HG03064 (cell line): ENCODE measurements around the gene CHN1.

Experiments
- ATAC-seq: cut with Tn5 transposase; IDR thresholded peaks from one replicate; pipeline ENCODE4 v1.9.1; 2021; ENCODE audit warnings: low read depth; ENCODE audit not compliant: unreplicated experiment

The CHN1 gene

DNA sequence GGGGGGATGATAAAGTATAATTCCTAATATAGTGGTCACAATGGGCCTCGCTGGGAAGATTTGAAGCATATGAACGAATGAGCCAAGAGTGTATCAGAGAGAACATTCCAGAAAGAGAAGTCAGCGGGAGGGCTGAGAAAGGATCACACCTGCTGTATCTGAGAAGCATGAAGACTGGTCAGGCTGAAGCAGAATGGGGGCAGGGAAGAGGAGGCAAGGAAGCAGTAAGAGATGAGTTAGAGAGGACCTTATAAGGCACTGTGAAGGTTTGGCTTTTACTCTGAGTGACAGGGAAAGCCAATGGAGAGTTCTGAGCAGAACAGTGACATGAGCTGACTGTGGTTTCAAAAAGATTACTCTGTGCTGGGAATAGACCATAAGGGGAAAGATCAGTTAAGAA, 73.5 kb downstream of the CHN1 start:
- ATAC-seq = no peak

DNA sequence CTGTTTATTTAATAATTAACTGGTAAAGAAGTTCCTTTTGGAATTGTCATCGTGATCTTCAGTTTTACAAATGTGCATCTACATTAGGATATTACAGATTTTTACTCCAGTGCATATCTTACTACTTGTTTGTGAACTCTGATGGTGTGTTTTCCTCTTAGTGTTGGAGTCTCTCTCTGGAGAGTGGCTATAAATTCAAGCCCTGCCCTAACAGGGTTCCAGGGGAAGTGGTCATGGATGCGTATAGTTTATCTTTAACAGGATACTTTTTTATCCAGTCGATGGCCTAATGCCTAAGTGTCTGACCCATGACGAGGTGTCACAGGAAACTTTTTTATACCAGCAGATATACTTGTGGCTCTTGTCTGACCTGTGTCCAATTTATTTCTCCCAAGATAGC, 75.4 kb downstream of the CHN1 start:
- no peak for ATAC-seq

DNA sequence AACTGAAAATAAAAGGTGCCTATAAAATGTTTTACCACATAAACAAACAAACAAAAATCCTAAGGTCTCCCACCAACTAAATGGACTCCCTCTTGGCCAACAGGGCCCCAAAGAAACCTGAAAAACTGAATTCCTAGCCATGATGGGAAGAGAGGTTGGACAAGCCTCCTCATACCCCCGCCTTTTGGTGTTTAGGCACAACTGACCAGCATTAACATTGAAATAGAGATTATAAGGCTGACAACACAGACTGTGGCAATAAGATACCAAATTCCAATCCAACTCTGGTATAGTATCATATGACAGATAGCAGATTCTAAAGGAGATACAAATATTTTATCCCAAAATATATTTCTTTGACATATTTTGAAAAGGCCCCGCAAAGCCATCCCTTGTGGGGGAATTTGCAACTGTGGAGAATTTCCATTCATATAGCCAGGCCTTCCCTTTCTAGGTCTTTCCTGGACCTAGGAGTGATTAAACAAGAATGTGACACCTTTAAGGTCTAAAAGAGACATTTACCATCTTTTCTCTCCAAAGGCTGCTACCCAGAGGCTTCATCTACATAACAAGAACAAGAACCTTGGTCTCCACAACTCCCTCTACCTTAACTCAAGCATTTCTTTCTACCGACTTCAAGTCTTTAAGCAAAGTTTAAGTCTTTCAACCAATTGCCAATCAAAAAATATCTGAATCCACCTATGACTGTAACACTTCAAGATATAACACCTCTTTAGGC, 80.0 kb downstream of the CHN1 start:
- ATAC-seq = no peak

DNA sequence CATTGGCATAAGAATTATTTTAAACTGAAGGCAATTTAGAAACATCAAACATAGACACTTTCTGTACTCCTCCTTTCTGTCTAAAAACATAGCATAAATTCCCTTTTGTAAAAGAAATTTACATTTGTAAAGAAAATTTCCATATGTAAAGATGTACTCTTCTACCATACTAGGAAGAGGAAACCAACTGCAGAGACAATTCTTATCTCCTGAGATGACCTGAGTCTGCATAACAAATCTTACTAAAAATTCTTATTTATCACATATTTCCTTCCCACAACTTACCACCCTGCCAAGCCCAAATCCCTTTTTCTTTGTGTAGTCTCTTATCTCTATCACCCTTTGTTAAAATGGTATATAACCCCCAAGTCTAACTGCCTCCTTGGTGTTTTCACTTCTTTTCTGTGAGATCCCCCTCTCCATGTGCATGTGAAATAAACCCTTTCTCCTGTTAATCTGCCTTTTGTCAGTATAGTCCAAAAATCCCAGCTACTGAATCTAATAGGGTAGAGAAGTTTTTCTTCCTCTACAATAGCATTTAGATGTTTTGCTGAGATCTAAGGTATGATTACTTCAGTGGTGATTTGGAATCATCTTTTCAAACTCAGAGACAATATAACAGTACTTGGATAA, 81.0 kb downstream of the CHN1 start:
- ATAC-seq = no peak

DNA sequence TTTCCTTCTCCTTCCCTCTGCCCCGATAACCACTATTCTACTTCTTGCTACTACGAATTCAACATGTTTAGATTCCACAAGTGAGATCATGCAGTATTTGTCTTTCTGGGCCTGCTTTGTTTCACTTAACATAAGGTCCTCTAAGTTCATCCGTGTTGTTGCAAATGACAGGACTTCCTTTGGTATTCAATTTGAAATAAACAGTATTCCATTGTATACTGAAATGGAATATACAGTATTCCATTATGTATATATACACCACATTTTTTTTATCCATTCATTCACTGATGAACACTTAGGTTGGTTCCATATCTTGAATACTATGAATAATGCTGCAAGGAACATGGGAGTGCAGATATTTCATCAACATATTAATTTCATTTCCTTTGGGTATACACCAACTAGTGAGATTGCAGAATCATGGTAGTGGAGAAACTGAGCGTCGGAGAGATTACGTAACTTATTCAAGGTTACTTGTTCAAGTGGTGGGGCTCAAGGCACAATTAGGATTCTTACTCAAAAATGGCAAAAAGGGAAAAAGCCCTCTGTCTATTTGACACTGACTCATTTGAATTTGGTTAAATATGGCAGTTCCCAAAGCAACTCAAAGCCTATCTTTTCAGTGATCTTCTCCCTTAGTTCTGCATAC, 85.1 kb downstream of the CHN1 start:
- ATAC-seq = no peak

DNA sequence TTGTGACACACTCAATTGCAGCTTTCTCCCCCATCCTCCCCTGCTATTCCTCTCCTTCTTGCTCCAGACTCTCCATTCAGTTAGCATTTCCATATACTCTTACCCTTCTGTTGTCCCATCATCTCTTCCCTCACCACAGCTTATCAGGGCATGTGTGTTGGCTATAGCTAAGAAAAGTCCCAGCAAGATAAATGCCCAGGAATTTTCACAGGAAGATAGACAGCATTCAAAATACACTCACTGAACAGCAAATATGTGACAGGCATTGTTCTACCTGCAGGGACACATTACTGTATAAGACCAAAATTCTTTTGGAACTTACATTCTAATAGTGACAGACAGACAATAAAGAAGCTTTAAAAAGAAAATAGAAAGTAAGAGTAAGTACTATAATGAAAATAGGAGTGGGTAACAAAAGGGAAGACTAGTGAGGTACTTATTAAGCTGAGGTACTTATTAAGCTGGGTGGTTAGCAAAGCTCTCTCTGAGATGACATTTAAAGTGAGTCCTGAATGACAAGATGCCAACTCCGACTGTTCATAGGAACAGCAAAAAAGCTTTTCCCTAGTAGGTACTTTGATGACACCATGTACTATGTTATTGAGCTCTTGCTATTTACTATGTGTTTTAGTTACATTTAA, 86.2 kb downstream of the CHN1 start:
- ATAC-seq = no peak

DNA sequence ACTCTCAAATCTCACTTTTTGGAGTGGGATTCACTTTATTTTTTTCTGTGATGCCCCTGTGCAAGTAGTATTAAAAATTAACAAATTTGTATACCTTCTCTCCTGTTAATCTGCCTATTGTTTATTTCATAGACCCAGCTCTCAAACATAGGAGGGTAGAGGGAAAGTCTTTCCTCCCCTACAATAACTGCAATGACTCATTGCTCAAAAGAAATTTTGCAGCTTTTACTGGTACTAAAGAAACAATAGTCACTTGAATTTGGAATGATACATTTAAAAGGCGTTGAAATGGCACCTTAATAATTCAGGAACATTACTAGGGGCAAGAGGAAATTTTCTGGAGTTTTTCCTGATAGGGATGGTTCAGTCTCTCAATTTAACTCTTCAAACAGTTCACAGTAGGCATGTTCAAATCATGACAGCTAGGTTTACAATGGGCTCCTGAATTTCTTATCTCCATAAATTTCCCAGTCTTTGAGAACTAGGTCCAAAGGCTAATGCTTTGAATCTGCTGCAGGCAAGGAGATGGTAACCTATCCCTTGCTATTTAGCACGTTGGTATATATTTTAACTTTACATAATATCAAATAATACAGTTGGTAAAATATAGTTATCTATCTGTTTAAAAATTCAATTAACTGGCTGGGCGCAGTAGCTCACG, 88.8 kb downstream of the CHN1 start:
- ATAC-seq = no peak

DNA sequence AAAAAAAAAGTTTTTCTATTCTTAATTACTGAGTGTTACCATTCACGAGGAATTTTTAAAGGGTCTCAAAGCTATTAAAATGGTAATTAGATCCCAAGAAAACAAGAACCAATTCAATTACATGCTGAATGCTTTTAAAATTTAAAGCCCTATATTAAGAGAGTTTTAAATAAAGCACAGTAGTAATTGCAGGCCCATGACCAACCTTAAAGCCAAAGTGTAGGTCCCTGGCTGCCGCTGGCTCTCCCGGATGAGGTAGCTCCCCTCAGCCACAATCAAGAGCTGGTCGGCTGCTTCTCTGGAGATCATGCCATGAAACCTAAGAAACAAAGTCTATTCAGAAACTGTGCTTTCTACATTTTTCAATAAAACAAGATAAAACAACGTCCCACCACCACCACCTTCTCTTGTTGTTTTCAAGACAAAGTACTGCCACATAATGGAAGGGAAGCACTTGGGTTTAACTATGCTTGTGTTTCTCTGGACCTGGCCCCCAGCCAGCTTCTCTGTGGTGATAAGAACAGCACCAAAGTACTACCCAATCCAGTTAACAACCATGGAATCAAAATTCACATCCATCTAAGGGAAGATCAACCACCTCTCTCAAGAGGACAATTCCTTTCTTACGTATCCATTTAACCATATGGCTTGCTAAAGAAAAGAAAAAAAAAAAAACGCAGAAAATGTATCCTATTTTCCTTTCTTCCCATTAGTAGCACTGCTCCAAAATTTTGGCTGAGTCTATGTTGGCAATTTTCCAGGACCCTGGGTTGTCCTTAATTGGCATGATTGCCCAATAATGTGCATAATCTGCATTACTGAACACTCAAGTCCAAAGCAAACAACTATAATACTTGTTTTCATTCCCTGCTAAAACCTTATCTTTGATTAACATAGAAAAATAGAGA, 90.1 kb downstream of the CHN1 start:
- ATAC-seq = no peak

DNA sequence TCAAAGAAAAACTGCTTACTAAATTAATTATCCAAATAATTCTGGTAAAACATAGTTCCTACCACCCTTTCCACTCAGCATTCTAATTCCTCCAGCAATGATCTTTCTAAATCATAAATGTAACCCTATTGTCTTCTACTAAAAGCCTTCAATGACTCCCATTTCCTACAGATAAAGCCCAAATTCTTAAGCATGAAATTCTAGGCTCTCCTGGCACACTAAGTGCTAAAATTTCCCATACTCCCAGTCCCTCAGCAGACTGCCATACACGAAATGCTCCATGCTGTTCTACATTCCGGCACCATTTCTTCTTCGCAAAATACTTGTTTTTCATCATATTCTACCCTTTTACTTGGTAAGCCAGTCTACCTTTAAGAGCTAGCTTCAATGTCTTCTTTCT, 96.9 kb downstream of the CHN1 start:
- no peak for ATAC-seq

DNA sequence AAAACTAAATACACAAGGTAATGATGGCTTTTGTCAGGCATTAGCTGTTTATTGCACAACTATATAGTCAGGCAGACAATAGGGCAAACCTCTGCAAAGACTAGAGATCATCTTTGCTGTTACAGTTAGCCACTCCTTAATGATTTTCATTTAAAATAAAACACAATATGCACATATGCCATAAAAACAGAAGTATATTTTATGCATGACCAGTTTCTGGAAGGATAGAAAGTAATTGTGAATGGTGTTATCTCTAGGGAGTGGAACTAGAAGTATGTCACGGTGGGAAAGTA, 102.0 kb downstream of the CHN1 start:
- no peak for ATAC-seq

DNA sequence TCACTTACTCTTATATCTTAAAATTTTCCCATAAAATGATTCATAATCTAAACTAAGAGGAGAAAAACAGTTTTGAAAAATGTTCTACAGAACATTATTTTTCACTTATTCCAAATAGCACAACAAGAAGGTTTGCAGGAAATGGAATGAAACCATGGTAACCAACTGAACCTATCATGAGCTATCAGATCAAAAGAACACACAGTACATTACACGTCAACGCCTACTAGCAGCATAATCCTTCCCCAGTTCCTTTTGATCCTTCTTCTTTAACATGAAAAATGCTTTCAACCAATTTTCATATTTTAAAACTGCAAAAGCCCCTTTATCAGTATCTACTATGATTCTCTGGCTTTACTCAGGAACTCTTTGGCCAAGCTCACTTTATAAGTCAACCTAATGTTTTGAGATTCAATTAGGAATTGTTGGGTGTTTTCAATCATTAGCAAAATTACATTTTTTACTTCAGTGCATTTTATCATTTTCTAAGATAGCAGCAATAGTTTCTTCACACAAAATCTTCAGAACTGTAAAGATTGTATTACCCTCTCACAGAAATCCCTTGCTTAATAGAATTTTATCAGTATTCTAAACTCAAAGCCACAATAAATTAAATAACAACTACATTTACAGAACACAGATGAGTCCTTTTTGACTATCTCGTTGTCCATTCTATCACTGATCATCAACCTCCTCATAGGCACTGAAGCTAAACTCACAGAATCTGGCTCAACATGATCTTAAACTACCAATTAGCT, 102.5 kb downstream of the CHN1 start:
- ATAC-seq = no peak

DNA sequence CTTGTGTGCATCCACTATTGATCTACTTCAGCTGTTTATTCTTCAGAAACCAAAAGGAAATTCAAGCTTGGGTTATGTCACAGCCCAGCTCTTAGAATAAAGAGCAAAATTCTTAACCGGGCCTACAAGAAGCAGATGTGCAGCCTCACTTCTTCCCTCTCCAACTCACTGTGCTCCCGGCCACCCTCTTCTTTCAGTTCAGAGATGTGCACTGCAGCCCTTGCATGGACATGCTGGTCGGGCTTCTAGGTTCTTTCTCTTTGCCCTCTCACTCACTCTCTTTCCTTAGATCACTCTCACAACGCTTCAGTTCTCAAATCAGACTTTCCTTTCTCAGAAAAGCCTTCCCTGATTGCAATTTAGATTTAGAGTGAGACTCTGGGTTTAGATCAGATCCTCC, 104.1 kb downstream of the CHN1 start:
- ATAC-seq = no peak

DNA sequence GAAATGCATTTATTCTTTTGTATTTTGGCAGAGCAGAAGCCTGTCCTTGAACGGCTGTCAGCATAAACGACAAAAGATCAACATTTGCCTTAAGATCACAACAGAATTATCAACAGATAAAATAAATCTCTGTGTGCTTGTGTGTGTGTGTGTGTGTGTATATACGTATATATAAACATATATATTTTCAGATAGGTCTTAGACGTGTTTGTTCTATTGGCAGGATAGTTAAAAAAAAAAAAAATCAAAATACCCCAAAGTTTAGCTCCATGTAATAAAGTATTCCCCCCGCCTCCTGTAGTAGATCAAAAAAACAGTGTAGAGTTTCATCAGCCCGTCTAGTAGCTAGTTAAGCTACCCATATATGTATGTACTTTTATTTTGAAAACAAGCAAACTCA, 107.9 kb downstream of the CHN1 start:
- no peak for ATAC-seq

DNA sequence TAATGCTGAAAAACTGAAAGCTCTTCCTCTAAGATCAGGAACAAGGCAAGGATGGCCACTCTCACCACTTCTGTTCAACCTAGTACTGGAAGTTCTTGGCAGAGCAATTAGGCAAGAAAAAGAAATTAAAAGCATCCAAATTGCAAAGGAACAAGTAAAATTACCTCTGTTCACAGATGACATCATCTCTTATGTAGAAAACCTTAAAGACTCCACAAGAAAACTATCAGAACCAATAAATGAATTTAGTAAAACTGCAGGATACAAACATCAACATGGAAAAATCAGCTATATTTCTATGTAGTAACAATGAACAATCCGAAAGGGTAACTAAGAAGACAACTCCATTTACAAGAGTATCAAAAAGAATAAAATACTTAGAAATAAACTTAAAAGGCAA, 112.2 kb downstream of the CHN1 start:
- no peak for ATAC-seq

DNA sequence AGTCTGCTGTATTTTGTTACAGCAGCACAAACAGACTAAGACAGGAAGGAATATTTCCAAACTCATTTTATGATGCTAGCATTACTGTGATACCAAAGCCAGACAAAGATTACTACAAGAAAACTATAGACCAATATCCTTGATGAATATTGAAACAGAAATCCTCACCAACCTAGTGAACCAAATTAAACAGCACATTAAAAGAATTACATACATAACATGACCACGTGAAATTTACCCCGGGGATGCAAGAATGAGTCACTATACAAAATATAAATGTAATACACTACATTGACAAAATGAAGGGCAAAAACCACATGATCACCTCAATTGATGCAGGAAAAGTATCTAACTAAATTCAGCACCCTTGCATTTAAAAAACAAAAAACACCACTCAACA, 112.6 kb downstream of the CHN1 start:
- no peak for ATAC-seq

DNA sequence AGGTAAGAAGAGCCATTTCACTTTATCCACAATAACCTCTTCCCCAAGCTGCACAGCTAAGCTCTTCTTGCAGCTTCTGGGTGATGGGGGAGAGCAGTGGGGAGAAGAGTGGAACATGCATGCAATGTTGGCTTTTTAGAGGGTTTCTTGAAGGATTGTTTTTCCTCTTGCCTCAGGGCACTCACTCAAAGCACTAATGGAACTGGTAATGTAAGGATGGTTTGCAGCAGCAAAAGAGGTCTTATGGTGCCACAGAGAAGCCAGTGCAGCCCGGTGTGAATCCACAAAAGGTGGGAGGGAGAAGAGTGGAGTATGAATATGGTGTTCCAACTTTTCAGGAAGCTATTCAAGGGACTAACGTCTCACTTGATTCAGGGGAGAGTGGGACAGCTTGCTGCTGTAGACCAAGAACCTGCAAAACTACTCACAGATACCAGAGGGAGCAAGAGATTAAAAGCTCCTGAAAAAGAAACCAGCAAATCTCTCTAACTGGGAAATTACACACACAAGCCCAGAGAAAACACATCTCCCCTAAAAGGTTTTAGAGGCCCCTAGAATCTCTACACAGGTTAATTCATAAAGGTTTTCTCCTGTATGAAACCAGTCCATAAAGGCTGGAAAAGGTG, 116.4 kb downstream of the CHN1 start:
- no peak for ATAC-seq

DNA sequence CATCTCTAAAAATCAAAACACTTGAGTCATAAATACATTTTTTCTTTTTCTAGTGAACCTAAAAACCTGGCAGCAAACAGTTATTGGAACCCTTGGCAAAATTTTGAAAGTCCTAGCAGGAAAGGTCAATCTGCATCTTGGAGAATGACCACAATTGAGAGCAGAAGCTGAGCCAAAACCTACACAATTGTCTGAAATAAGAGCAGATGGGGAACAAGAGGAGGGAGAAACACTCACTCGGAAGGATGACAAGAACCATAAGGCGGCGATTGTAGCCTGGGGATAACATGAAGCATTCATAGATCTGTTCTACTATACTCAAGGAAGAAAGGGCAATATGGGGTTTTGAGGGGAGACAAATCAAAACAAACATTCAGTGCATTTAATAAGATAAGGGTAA, 117.0 kb downstream of the CHN1 start:
- no peak for ATAC-seq

DNA sequence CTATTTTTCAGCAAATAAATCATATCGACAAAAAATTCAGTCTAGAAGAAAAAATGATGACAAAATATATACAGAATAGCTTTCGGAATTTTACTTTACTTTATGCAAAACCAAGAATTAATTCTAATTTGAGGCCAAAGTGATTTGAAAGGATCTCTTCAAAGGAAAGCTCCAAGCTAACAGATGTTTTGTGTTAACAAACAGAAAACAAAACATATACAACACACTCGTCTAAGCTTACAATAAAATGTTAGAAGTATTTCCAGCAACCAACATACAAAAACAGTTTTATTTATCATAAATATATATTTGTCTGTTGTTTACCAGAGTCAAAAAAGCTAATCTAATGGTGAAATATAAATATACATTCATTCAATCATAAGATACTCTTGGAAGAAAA, 122.8 kb downstream of the CHN1 start:
- ATAC-seq = no peak

DNA sequence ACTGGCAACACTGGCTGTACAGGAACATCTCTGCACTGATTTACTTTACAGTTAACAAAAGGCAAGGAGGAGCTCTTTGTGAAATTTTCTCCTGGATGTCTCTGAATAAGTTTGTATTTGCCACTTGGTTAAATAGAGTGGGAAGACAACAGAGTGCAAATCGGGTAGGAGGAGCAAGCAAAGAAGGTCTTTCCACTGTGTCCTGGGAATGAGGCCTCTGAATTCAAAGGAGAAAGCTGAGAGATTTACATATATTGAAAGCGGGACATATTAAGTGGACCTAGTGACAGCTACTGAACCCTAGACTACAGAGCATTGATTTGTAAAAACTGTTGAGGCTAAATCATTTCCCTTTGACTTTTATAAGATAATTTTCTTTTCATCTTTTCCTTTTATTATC, 123.5 kb downstream of the CHN1 start:
- no peak for ATAC-seq
